Hematopoietic multipotent progenitor cell treated with erythropoietin and hydrocortisone succinate and interleukin-3 and kit ligand, for 8 days (in vitro differentiated cells): ENCODE data around the gene MRPL9.
"Not testable (repeated sequence)": the region's sequence is repeated elsewhere in the genome, so short reads cannot be mapped to it uniquely, and the experiment has no call there.

Experiments
- DNase-seq: peaks from one replicate; pipeline ENCODE4 v3.0.0-alpha.2; 2015

Gene MRPL9

GRCh38 chr1:151782741-151783140 is 19.4 kb upstream of the MRPL9 start:
- DNase-seq: no peak

GRCh38 chr1:151782026-151782425 is 18.7 kb upstream of the MRPL9 start:
- DNase-seq: not testable (repeated sequence)

GRCh38 chr1:151780736-151781135 is 17.4 kb upstream of the MRPL9 start:
- DNase-seq: not testable (repeated sequence)

GRCh38 chr1:151779852-151780251 is 16.6 kb upstream of the MRPL9 start:
- no peak for DNase-seq

- no peak for DNase-seq
Observed at GRCh38 chr1:151777317-151777716, 14.0 kb upstream of the MRPL9 start.

GRCh38 chr1:151776665-151777062 is 13.4 kb upstream of the MRPL9 start:
- DNase-seq: no peak

GRCh38 chr1:151775894-151776664 is 12.8 kb upstream of the MRPL9 start:
- peak; percentile 54 for DNase-seq

GRCh38 chr1:151774256-151774922 is 11.1 kb upstream of the MRPL9 start:
- DNase-seq: peak; percentile 88

- DNase-seq: no peak
Observed at GRCh38 chr1:151773702-151774101, 10.4 kb upstream of the MRPL9 start.

- not testable (repeated sequence) for DNase-seq
Observed at GRCh38 chr1:151769270-151769669, 6.0 kb upstream of the MRPL9 start.

- DNase-seq: not testable (repeated sequence)
Observed at GRCh38 chr1:151768351-151769066, 5.2 kb upstream of the MRPL9 start.

GRCh38 chr1:151763990-151764389 is 694 bp upstream of the MRPL9 start:
- no peak for DNase-seq

- DNase-seq: no peak
Observed at GRCh38 chr1:151760597-151761385, 2.5 kb downstream of the MRPL9 start.

GRCh38 chr1:151759241-151759640 is 4.1 kb downstream of the MRPL9 start:
- no peak for DNase-seq

- DNase-seq: no peak
Observed at GRCh38 chr1:151756291-151756690, 7.0 kb downstream of the MRPL9 start.

GRCh38 chr1:151741516-151741915 is 21.8 kb downstream of the MRPL9 start:
- DNase-seq: no peak

- DNase-seq: peak; percentile 64
Observed at GRCh38 chr1:151739590-151740355, 23.5 kb downstream of the MRPL9 start.

GRCh38 chr1:151737479-151737878 is 25.8 kb downstream of the MRPL9 start:
- DNase-seq: no peak

GRCh38 chr1:151737026-151737425 is 26.3 kb downstream of the MRPL9 start:
- no peak for DNase-seq

- not testable (repeated sequence) for DNase-seq
Observed at GRCh38 chr1:151733995-151734394, 29.3 kb downstream of the MRPL9 start.

GRCh38 chr1:151733126-151733525 is 30.2 kb downstream of the MRPL9 start:
- no peak for DNase-seq

GRCh38 chr1:151729966-151730291 is 33.4 kb downstream of the MRPL9 start:
- no peak for DNase-seq
